Brain microvascular endothelial cell (primary cell): ENCODE measurements around the gene FRS3.

Source experiments
- DNase-seq: peaks from one replicate; pipeline ENCODE4 v3.0.0-alpha.2; 2020
- H3K27ac ChIP-seq: fragments of 250-450 bp; sonication (Bioruptor Pico); 2 replicates; pipeline ENCODE4 v1.5.1; 2020; ENCODE audit warnings: mild to moderate bottlenecking, moderate library complexity
- H3K27me3 ChIP-seq: fragments of 250-450 bp; sonication (Bioruptor Pico); replicated peaks from 2 replicates; pipeline ENCODE4 v1.5.1; 2020; ENCODE audit warnings: mild to moderate bottlenecking
- H3K36me3 ChIP-seq: fragments of 250-450 bp; sonication (Bioruptor Pico); replicated peaks from 2 replicates; pipeline ENCODE4 v1.5.1; 2020; ENCODE audit warnings: mild to moderate bottlenecking
- H3K4me3 ChIP-seq: 2 replicates; pipeline ENCODE4 v1.5.1; 2011; ENCODE audit warnings: low read depth, mild to moderate bottlenecking, control low read depth, low read length, moderate library complexity
- in situ Hi-C: cut with HindIII; loops from 2 replicates; pipeline ENCODE4 v1.10.0; 2017; ENCODE audit warnings: low sequenced_read_pairs, low pct_ligation_motif_present
- TF ChIP-seq, protein P1 (sequence below): IDR thresholded peaks from 2 replicates; pipeline ENCODE4 v1.5.1; 2011; ENCODE audit warnings: low read depth, mild to moderate bottlenecking, moderate library complexity, low read length, control low read depth, inconsistent platforms; ENCODE audit errors: missing control alignments

FRS3 gene

DNA sequence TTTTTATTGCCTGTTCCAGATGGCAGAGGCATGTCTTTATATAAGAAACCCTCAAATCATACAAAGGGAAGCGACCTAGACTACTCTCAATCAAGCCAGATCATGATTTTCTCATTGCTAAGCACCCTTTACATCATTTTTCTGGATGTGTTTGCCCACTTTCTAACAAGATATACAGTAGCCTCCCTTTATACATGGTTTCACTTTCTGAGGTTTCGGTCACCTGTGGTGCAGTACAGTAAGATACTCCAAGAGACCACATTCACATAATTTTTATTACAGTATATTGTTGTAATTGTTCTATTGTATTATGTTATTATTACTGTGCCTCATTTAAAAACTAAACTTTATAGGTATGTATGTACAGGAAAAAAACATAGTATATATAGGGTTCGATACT, 31.4 kb upstream of the FRS3 start:
- H3K27me3 ChIP-seq = no peaks in the 10 kb centered on the region
- H3K27ac ChIP-seq = no peak overlapping the region
- TF ChIP-seq, protein P1, sequence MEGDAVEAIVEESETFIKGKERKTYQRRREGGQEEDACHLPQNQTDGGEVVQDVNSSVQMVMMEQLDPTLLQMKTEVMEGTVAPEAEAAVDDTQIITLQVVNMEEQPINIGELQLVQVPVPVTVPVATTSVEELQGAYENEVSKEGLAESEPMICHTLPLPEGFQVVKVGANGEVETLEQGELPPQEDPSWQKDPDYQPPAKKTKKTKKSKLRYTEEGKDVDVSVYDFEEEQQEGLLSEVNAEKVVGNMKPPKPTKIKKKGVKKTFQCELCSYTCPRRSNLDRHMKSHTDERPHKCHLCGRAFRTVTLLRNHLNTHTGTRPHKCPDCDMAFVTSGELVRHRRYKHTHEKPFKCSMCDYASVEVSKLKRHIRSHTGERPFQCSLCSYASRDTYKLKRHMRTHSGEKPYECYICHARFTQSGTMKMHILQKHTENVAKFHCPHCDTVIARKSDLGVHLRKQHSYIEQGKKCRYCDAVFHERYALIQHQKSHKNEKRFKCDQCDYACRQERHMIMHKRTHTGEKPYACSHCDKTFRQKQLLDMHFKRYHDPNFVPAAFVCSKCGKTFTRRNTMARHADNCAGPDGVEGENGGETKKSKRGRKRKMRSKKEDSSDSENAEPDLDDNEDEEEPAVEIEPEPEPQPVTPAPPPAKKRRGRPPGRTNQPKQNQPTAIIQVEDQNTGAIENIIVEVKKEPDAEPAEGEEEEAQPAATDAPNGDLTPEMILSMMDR = no peak
- in situ Hi-C loops = no loop called here
- H3K4me3 ChIP-seq = no peak overlapping the region
- H3K36me3 ChIP-seq = no peaks in the 10 kb centered on the region
- no peak for DNase-seq

GRCh38 chr6:41805830-41806774, 26.4 kb upstream of the FRS3 start:
- in situ Hi-C loops = no loop called here
- DNase-seq = no peak
- H3K36me3 ChIP-seq = no peaks in the 10 kb centered on the region
- no peak overlapping the region for H3K4me3 ChIP-seq
- H3K27ac ChIP-seq = no peak overlapping the region
- TF ChIP-seq, protein P1 = no peak
- H3K27me3 ChIP-seq = no peaks in the 10 kb centered on the region

DNA sequence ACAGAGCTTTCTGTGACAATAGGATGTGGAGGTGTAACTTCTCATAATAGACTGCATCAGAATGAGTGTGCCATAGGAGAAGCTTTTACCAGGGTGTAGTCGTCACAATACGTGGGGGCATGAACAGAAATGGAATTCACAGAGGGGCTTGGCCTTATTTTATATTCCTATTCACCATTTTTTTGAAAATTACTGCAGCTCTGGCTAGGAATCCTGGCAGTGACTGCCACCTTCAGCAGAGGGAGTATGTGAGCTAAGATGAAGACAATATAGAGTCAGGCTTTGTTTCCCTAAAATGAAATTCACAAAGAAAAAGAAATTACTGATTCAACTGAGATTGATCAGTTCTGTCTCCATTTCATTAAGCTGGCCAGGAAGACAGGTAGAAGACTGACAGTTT, 21.7 kb upstream of the FRS3 start:
- DNase-seq = peak; percentile 43
- H3K27ac ChIP-seq = no peak overlapping the region
- TF ChIP-seq, protein P1 = peak; percentile 81
- no peaks in the 10 kb centered on the region for H3K36me3 ChIP-seq
- H3K27me3 ChIP-seq = no peaks in the 10 kb centered on the region
- no peak overlapping the region for H3K4me3 ChIP-seq
- in situ Hi-C loops = no loop called here

DNA sequence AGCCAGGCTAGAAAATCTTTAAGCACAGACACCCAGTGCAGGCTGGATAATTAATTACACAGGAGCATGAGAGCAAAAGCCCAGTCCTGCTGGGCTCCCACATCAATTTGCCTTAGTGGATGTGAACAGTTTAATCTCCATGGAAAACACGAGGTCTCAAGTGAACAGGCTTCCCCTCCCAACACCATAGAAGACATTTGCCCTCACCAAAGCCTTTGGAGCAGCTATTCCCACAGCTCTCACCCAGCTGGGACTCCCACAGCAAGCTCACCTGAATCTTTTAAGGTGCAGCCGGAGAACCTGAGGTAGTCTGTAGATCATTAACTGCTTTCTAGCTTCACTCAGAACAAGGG, 19.8 kb upstream of the FRS3 start:
- DNase-seq = no peak
- Histone ChIP-seq H3K27me3 (no peaks in the 10 kb centered on the region), H3K36me3 (no peaks in the 10 kb centered on the region), H3K4me3 (no peak overlapping the region), H3K27ac (no peak overlapping the region)
- in situ Hi-C loops = loop anchor here (25.0 kb wide), 1 partner anchor 238 kb away; no protein-coding TSS in a partner anchor
- TF ChIP-seq, protein P1 = no peak

GRCh38 chr6:41798901-41799558, 19.3 kb upstream of the FRS3 start:
- Histone ChIP-seq H3K4me3 (no peak overlapping the region), H3K27ac (no peak overlapping the region), H3K36me3 (no peaks in the 10 kb centered on the region), H3K27me3 (no peaks in the 10 kb centered on the region)
- TF ChIP-seq, protein P1 = no peak
- DNase-seq = no peak
- in situ Hi-C loops = loop anchor here (25.0 kb wide), 1 partner anchor 238 kb away; no protein-coding TSS in a partner anchor
